ENCODE data around the gene IL17RE.

Gene IL17RE

DNA sequence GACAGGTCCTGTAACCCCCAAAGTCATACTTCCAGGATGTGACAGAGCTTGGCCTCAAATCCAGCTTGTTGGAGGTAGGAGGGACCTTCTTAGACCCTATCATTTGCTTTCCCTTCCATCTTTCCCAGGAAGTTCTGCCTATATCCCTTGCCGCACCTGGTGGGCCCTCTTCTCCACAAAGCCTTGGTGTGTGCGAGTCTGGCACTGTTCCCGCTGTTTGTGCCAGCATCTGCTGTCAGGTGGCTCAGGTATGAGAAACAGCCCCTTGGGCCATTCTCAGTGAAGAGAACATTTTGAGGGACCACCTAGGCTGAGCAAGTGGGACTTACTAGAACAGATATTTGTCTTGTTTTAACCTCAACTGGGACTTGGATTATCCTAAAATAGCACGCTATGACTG, 1.3 kb downstream of the IL17RE start:
- no peak for DNase-seq

DNA sequence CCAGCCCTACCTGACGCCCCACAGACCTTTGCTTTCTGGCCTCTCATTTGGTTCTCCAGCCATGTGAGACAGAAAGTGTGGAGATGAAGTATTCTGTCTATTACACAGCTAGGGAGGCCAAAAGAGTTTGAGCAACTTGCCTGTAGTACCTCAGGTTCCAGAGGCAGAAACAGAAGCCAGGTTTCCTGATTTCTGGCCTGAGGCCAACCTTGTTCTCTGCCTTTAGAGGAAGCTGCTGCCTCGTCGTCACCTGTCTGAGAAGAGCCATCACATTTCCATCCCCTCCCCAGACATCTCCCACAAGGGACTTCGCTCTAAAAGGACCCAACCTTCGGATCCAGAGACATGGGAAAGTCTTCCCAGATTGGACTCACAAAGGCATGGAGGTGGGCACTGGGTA, 3.8 kb downstream of the IL17RE start:
- DNase-seq, result no peak

DNA sequence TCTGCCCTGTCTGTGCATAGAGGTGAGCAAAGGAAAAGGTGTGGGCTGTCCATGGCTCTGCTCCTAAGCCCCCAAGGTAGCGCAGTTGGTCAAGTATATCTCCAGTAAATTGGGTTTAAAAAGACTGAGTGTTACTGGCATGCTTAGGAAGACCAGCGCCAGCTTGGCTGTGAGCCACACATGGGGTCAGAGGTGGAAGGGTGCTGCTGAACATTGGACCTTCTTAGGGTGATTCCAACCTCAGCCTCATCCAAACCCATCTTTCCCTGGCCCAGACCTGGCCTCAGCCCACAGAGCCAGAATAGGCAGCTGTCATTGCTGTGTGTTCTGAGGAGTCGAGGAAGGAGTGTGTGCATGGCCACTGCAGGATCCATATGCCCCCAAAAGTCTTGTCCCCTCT, 5.6 kb downstream of the IL17RE start:
- no peak for DNase-seq

DNA sequence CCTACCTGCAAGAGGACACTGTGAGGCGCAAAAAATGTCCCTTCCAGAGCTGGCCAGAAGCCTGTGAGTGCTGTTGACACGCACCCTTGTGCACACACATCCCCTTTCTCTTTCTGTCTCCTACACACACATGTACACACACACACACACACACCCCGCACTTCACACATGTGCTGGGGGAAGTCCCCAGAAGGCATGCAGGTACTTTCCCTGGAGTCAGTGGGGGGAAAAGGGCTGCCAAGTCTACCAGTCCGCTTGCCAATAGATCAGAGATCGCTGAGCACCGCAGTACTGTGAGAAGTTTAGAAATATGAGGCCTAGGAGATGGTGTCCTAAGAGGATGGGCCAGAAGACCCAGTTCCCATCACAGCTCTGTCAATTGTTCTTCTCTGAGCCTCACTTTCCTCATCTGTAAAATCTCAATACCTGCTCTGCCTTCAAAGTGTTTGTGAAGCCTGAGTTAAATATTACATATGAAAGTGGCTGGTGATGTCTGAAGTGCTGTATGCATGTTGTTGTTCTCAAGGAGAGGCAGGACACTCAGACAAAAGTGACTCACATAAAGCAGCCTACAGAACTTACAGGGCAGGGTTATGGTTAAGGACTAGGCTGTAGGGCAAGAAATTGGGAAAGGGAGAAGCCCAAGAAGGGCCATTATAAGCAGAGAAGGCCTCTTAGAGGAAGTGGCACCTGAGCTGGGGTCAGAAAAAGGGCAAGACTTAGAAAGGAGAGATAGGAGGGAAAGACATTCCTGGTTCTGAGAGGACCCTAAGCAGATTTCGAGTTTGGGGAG, 6.8 kb downstream of the IL17RE start:
- peak; percentile 77 for DNase-seq

DNA sequence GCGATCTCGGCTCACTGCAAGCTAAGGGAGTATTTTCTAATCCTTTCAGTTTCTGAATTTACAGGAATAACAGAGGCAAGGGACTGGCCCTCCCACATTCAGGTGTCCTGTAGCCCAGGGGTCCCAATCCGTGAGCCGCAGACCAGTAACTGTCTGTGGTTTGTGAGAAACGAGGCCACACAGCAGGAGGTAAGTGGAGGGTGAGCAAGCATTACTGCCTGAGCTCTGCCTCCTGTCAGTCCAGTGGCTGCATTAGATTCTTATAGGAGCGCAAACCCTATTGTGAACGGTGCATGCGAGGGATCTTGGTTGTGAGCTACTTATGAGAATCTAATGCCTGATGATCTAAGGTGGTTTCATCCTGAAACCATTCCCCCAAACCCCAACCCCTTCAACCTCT, 9.2 kb downstream of the IL17RE start:
- no peak for DNase-seq

DNA sequence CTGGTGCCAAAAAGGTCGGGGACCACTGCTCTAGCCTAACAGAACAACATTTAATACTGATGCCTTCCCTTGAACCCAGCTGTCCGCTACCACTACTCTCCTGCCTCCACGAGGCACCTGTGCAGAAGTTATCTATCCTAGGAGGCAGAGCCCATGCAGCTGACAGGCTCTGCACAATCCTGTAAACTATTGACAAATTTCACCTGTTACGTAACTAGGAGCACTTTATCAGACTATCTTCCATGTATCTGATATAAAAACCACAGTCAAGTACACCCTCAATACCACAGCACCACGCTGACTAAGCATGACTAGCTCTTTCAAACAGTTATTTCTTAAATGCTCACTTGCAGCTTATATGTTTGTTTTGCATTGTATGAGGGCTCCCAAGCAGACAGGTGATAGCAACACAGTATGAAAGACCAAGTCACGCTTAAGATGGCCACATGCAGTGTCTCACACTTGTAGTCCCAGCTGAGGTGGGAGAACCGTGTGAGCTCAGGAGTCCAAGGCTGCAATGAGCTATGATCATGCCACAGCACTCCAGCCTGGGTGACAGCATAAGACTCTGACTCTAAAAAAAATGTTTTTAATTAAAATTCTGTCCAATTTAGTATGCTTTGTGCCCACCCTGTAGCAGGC, 9.8 kb downstream of the IL17RE start:
- peak; percentile 72 for DNase-seq

DNA sequence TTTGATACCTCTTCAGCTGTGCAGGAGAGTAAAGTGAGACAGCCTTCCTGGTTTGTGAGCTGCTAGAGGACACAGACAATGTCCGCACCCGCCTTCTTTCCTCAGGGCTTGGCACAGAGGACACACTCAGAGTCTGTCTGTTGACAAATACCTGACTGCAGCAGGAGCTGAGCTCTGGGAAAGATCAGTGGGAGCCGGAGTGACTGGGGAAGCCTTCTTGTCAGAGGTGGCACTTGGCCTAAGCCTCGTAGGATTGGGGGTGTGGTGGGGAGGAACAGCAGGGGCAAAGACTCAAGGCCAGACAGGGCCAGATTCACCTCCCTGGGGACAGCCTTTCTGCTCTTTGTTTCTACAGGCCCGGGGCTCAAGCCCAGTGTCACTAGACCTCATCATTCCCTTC, 11.0 kb downstream of the IL17RE start:
- DNase-seq, result no peak

DNA sequence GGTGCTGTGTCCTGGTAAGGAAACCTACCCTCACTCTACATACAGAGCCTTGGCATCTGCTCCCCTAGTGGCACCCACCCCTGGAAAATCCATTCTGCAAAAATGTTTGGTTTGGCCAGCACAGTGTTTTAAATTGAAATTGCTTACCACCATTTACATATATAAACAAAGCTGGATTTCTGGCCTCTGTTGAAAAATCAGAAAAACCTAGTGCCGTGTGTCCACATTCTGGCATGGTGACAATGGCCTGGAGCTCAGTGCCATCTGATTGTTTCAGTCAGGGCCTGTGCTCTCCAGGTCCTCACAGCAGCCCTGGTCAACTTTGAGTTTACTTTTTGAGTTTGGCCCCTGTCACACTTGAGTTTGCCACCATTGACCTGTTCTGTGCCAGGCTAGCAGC, 11.4 kb downstream of the IL17RE start:
- no peak for DNase-seq

DNA sequence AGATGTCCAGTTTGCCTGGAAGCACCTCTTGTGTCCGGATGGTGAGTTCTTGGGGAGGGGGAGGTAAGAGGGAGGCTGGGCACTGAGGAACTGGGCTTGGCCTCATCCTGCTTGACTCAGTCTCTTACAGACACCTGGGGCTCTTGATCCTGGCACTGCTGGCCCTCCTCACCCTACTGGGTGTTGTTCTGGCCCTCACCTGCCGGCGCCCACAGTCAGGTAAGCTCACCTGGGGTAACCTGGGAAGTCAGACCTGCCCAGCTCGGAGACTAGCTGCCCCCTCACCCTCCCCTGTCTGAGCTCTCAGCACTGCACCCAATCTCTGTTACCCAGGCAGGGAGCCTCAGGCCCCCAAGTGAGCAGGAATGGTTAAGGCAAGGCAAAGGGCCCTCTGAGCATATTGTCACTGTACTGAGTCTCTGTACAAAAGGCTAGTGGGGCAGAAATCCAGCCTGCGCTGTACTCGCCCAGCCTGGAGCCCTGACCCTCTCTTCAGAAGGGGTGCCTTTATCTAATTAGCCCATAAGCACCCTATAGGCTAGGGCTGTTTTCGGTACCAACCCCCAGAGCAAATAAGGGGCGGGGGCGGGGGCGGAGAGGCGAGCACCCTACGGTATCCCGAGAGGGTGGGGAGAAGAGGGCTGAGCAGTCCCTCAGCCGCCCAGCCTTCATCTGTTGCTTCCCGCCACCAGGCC, 12.1 kb downstream of the IL17RE start:
- DNase-seq, result no peak

DNA sequence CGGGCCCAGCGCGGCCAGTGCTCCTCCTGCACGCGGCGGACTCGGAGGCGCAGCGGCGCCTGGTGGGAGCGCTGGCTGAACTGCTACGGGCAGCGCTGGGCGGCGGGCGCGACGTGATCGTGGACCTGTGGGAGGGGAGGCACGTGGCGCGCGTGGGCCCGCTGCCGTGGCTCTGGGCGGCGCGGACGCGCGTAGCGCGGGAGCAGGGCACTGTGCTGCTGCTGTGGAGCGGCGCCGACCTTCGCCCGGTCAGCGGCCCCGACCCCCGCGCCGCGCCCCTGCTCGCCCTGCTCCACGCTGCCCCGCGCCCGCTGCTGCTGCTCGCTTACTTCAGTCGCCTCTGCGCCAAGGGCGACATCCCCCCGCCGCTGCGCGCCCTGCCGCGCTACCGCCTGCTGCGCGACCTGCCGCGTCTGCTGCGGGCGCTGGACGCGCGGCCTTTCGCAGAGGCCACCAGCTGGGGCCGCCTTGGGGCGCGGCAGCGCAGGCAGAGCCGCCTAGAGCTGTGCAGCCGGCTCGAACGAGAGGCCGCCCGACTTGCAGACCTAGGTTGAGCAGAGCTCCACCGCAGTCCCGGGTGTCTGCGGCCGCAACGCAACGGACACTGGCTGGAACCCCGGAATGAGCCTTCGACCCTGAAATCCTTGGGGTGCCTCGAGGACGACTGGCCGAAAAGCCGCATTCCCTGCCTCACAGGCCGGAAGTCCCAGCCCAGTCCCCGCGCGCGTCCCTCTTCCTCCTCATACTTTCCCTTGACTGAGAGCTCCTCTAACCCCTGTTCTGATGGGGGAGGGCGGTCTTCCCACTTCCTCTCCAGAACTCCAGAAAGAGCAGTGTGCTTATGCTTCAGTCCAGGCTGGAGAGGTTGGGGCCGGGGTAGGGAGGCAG, 12.8 kb downstream of the IL17RE start:
- peak; percentile 73 for DNase-seq

DNA sequence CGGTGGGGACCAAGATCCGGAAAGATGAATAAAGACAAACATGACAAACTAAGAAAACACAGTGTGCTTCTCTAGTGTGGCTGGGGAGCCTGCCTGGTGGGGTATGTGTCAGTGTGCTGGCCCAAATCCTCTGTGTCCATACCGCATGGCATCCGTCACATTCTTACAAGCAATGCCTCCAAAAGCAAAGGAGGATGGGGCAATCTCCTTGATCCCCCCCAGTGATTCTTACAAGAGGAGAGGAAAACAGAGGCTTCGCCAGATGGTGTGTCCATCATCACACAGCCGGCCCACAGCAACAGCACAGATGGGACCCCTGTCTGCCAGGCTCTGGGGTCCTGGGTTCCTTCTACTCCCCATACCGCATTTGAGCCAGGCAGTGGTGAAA, 13.7 kb downstream of the IL17RE start:
- no peak for DNase-seq

DNA sequence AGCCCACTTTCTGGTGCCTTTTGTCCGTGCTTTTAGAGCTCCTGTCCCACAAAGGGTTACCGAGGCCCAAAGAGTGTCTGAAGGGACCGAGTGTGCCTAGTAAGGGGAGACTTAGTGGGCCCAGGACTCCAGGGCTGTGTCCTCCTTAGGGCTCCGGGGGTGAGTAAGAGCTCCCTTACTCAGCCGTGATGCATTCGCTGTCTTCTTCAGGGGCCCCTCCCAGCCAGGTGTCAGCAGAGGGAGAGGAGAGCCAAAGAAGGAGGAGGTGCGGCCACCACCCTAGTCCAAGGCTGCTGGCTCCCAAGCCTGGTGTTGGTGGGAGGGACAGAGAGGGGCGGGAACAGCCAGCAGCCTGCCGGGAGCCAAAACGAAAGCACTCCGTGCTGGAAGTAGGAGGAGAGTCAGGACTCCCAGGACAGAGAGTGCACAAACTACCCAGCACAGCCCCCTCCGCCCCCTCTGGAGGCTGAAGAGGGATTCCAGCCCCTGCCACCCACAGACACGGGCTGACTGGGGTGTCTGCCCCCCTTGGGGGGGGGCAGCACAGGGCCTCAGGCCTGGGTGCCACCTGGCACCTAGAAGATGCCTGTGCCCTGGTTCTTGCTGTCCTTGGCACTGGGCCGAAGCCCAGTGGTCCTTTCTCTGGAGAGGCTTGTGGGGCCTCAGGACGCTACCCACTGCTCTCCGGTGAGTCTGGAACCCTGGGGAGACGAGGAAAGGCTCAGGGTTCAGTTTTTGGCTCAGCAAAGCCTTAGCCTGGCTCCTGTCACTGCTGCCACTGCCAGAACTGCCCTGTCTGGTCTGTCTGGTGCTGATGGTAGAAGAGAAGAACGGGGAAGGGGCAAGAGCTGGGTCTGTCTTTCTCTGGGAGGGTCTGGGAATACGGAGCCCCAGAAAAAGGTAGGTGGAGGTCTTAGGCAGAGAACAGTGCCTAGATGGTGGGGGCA, 14.4 kb downstream of the IL17RE start, which contains the start of gene IL17RC:
Gene IL17RC, plus strand, starts transcription at position 365 of the 947 bp plus-strand sequence. Its CDS starts 218 bp downstream, at position 583.
- DNase-seq, result peak; percentile 70

DNA sequence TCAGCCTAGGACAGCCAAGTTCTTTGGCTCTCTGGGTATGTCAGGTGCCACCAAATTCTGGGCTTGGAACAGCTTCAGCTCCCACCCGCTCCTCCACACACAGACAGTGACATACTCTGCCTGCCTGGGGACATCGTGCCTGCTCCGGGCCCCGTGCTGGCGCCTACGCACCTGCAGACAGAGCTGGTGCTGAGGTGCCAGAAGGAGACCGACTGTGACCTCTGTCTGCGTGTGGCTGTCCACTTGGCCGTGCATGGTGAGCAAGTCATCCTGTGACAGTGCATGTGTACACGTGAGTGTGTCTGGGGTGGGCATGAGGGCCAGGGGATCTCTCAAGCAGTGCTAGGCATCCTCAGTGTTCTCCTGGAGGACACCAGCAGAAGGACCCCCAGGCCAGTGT, 15.2 kb downstream of the IL17RE start:
- no peak for DNase-seq

DNA sequence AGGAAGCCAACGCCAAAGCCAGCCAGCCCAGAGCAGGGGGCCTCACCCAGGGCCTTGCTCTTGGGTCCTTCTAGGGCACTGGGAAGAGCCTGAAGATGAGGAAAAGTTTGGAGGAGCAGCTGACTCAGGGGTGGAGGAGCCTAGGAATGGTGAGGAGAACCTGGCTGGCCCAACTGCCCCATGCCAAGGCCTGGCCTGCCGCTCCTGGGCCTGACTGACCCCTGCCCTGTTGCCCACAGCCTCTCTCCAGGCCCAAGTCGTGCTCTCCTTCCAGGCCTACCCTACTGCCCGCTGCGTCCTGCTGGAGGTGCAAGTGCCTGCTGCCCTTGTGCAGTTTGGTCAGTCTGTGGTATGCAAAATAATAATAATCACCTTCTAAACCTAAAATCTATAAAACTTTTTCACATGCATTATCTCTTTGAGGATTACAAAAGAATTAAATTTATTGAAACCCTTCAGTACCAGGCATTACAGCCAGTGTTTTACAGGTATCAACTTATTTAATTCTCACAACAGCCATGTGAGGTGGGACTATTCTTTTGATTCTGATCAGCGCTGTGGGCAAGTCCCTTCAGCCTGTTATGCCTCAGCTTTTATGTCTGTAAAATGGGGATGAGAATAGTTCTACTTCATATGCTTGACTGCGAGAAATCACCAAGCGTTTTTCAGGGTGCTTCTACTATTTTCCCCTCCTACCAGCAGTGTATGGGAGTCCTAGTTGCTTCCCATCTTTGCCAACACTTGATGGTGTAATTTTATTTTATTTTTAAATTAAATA, 15.8 kb downstream of the IL17RE start:
- no peak for DNase-seq

DNA sequence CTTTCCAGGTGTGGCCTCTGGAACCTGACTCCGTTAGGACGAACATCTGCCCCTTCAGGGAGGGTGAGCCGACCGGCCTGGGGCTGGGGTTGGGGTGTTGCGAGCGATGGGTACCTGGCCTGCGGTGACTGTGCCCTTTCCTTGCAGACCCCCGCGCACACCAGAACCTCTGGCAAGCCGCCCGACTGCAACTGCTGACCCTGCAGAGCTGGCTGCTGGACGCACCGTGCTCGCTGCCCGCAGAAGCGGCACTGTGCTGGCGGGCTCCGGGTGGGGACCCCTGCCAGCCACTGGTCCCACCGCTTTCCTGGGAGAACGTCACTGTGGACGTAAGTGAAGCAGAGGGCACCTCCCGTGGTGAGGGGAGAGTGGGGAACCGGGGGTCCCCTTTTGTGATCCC, 25.5 kb downstream of the IL17RE start:
- no peak for DNase-seq

DNA sequence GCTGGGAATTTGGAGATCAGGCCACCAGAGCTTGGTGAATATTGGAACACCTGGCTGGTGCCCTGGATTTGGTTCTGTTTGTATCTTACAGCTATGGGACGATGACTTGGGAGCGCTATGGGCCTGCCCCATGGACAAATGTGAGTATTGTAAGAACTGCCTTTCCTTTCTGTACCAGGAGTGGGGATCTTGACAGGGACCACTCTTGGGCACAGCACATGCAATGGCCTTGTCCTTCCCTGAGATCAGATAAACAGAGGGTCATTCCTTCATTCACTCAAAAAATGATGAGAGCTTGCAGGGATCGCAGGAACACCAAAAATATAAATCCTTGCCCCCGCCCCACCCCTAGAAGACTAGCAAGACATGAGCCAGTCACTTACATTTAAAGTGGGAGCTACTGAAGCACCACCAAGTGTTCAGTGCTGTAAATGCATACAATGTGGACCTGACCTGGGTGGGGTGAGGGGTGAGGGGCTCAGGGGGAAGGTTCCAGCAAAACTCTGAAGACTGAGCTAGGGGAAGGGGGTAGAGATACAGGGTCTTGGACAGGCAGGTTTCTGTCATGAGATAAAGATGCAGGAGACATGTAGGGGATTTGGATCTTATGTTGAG, 28.3 kb downstream of the IL17RE start:
- no peak for DNase-seq

DNA sequence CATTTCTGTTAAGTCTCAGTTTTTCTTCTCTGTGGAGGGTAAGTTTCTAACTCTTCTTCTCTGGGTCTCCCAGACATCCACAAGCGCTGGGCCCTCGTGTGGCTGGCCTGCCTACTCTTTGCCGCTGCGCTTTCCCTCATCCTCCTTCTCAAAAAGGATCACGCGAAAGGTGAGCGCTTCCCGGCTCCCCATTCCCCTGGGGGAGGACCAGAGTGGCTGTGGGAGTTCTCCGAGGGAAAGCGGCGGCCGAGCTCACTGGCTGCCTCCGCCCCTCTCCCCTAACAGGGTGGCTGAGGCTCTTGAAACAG, 29.8 kb downstream of the IL17RE start:
- DNase-seq, result no peak

DNA sequence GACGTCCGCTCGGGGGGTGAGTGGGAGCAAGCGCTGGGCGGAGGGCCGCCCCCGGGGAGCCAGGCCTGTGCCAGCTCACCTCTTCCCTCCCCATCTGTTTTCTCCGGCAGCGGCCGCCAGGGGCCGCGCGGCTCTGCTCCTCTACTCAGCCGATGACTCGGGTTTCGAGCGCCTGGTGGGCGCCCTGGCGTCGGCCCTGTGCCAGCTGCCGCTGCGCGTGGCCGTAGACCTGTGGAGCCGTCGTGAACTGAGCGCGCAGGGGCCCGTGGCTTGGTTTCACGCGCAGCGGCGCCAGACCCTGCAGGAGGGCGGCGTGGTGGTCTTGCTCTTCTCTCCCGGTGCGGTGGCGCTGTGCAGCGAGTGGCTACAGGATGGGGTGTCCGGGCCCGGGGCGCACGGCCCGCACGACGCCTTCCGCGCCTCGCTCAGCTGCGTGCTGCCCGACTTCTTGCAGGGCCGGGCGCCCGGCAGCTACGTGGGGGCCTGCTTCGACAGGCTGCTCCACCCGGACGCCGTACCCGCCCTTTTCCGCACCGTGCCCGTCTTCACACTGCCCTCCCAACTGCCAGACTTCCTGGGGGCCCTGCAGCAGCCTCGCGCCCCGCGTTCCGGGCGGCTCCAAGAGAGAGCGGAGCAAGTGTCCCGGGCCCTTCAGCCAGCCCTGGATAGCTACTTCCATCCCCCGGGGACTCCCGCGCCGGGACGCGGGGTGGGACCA, 30.4 kb downstream of the IL17RE start:
- peak; percentile 96 for DNase-seq

DNA sequence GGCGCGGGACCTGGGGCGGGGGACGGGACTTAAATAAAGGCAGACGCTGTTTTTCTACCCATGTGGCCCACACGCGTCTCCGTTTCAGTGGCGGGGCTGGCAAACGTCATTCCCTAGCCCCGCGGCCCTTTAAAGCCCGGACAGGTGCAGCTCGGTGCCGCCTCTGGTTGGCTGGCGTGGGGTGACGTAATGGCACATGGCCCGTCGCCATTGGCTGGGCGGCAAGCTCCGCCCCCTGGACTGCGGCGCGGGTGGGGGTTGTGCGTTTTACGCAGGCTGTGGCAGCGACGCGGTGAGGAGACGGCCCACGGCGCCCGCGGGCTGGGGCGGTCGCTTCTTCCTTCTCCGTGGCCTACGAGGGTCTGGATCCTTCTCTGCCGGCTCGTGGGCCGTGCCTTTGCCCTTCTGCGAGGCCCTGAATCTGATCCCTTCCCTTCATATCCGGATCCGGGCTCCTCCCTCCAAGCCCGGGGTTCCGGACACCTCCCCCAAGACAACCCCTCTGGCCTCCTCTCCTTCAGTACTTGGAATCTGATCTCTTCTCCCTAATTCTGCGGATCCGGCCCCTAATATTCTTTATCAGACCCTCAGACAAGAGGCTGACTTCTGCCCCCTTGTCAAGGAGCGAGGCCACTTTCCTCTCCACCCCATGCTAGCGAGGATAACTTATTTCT, 31.1 kb downstream of the IL17RE start, which contains the start of gene CRELD1:
Gene CRELD1, plus strand, starts transcription at position 274 of the 674 bp plus-strand sequence. CDS start 605 bp downstream, outside the sequence.
- peak; percentile 99 for DNase-seq
